ENCODE results near the gene IFITM5. TPM values are rescaled to one million over a fixed set of nuclear protein-coding genes. Genes with fewer than 3 reads are reported as not detected.

IFITM5 gene
- total RNA-seq, 1 donor from 2014 or later: not detected

Other genes starting within 250 kb of the IFITM5 start
- not detected in 2 replicates for gene SCGB1C1, start 106.4 kb downstream of the IFITM5 start, total RNA-seq
- gene BET1L, start 92.1 kb downstream of the IFITM5 start, total RNA-seq: 35.0 and 38.8 TPM in 2 replicates
- 106 and 116 TPM in 2 replicates for gene RIC8A, start 91.8 kb downstream of the IFITM5 start, total RNA-seq
- gene SIRT3, start 63.2 kb downstream of the IFITM5 start, total RNA-seq: 11.0 and 12.7 TPM in 2 replicates
- gene PSMD13, start 62.5 kb downstream of the IFITM5 start, total RNA-seq: 181 and 182 TPM in 2 replicates
- gene NLRP6, start 21.1 kb downstream of the IFITM5 start, total RNA-seq: 2.4 and 2.7 TPM in 2 replicates
- gene PGGHG, start 10.4 kb downstream of the IFITM5 start, total RNA-seq: 99.8 and 105 TPM in 2 replicates
- 1,497 and 1,507 TPM in 2 replicates for gene IFITM2, start 8.3 kb upstream of the IFITM5 start, total RNA-seq
- 724 and 750 TPM in 2 replicates for gene IFITM1, start 14.5 kb upstream of the IFITM5 start, total RNA-seq
- gene IFITM3, start 21.3 kb upstream of the IFITM5 start, total RNA-seq: 3.3 and 5.1 TPM in 2 replicates
- 1.1 and 1.2 TPM in 2 replicates for gene B4GALNT4, start 70.0 kb upstream of the IFITM5 start, total RNA-seq
- gene PKP3, start 94.7 kb upstream of the IFITM5 start, total RNA-seq: not detected in 2 replicates
- gene SIGIRR, start 115.5 kb upstream of the IFITM5 start, total RNA-seq: 176 and 178 TPM in 2 replicates
- gene ANO9, start 142.5 kb upstream of the IFITM5 start, total RNA-seq: 67.6 and 74.5 TPM in 2 replicates
- gene PTDSS2, start 150.8 kb upstream of the IFITM5 start, total RNA-seq: 26.5 and 28.4 TPM in 2 replicates
- 99.8 and 101 TPM in 2 replicates for gene RNH1, start 207.7 kb upstream of the IFITM5 start, total RNA-seq
- gene HRAS, start 236.1 kb upstream of the IFITM5 start, total RNA-seq: 51.6 and 62.5 TPM in 2 replicates
- gene LRRC56, start 238.0 kb upstream of the IFITM5 start, total RNA-seq: 2.1 and 2.2 TPM in 2 replicates

Data from T-helper 2 cell treated with Interferon-gamma antibody and Interleukin-4, amounts not matched to agents 100 ng/mL and 5 ng/mL, for 36 hours (primary cell).